HG03565 (cell line): ENCODE data around the gene KCNQ1OT1.

Source experiments
- ATAC-seq: cut with Tn5 transposase; IDR thresholded peaks from one replicate; pipeline ENCODE4 v1.9.1; 2021; ENCODE audit warnings: mild to moderate bottlenecking, moderate library complexity; ENCODE audit not compliant: unreplicated experiment

KCNQ1OT1 gene

GRCh38 chr11:2561696-2562581 lies 137.9 kb downstream of the KCNQ1OT1 start:
- ATAC-seq = no peak

- no peak for ATAC-seq
These were observed 140.1 kb downstream of the KCNQ1OT1 start for GRCh38 chr11:2559527-2560311.

- ATAC-seq = no peak
These were observed 140.8 kb downstream of the KCNQ1OT1 start for GRCh38 chr11:2558861-2559526.

- no peak for ATAC-seq
These were observed 141.4 kb downstream of the KCNQ1OT1 start for GRCh38 chr11:2558397-2558796.
